Panc1 (cell line): Measurements from ENCODE around the gene PHF21A. TPM values are rescaled to one million over a fixed set of nuclear protein-coding genes. Genes with fewer than 3 reads are reported as not detected.
"Not testable (repeated sequence)": the region's sequence is repeated elsewhere in the genome, so short reads cannot be mapped to it uniquely, and the experiment has no call there.

Experiments used
- ATAC-seq: fragments of 200-7000 bp; cut with Tn5 transposase; 2 replicates; pipeline ENCODE4 v1.9.1; 2020; ENCODE audit warnings: mild to moderate bottlenecking, moderate library complexity
- BruUV-seq: library from RNA; stranded (reverse); fragments of 400-500 nt; replicated peaks from 2 replicates; lab custom pipeline; 2021; lab: Mats Ljungman, UMichigan
- CTCF ChIA-PET: fragments of 300-600 bp; sonication (Branson Sonifier 250); formaldehyde crosslinking; loops from one replicate; lab custom pipeline; 2022; ENCODE audit warnings: antibody characterized with exemption; lab: Charles Lee
- POLR2A ChIA-PET: fragments of 300-600 bp; sonication (Branson Sonifier 250); formaldehyde crosslinking; loops from one replicate; lab custom pipeline; 2022; ENCODE audit warnings: antibody characterized with exemption; lab: Charles Lee
- DNase-seq: peaks from one replicate; pipeline ENCODE4 v3.0.0-alpha.2; 2010; ENCODE audit warnings: low read depth, low spot score
- H3K27ac ChIP-seq: 2 replicates; pipeline ENCODE4 v1.5.1; 2011; ENCODE audit warnings: mild to moderate bottlenecking, low read length, inconsistent platforms
- H3K27me3 ChIP-seq: fragments of 200-500 bp; sonication (Bioruptor generic); 2 replicates; pipeline ENCODE4 v1.6.0; 2014; ENCODE audit warnings: low read length, inconsistent platforms; ENCODE audit not compliant: control insufficient read depth, insufficient read depth
- H3K36me3 ChIP-seq: fragments of 200-500 bp; sonication (Bioruptor generic); 2 replicates; pipeline ENCODE4 v1.5.1; 2014; ENCODE audit warnings: inconsistent platforms, mild to moderate bottlenecking, low read length, moderate library complexity; ENCODE audit not compliant: control insufficient read depth, insufficient read depth
- H3K4me1 ChIP-seq: 2 replicates; pipeline ENCODE4 v1.5.1; 2011; ENCODE audit warnings: inconsistent platforms, mild to moderate bottlenecking, low read length, moderate library complexity; ENCODE audit not compliant: control insufficient read depth, insufficient read depth
- H3K4me3 ChIP-seq, 2 experiments: 2 replicates each; pipeline ENCODE4 v1.5.1; 2011 to 2012; ENCODE audit warnings: low read depth in 2 of 2, low read length in 2 of 2, mild to moderate bottlenecking in 2 of 2, inconsistent platforms in 1 of 2, moderate library complexity in 1 of 2
- H3K9me3 ChIP-seq: fragments of 200-500 bp; sonication (Bioruptor generic); 2 replicates; pipeline ENCODE4 v1.5.1; 2014; ENCODE audit warnings: low read depth, mild to moderate bottlenecking, inconsistent platforms, low read length, moderate library complexity; ENCODE audit not compliant: control insufficient read depth, insufficient read depth
- CTCF ChIP-seq: fragments of 450-650 bp; IDR thresholded peaks from 2 replicates; pipeline ENCODE4 v1.5.1; 2017; ENCODE audit warnings: mild to moderate bottlenecking
- POLR2AphosphoS5 ChIP-seq: IDR thresholded peaks from 2 replicates; pipeline ENCODE4 v1.6.1; 2012; ENCODE audit warnings: mild to moderate bottlenecking, low read depth, low read length, moderate library complexity
- REST ChIP-seq, 2 experiments: IDR thresholded peaks; 2 replicates each; pipeline ENCODE4 v1.6.1; 2011 to 2012; ENCODE audit warnings: low read depth in 2 of 2, control low read depth in 1 of 2, low read length in 1 of 2, mild to moderate bottlenecking in 1 of 2, moderate library complexity in 1 of 2; ENCODE audit not compliant: insufficient read depth in 1 of 2
- SIN3A ChIP-seq: IDR thresholded peaks from 2 replicates; pipeline ENCODE4 v1.6.1; 2012; ENCODE audit warnings: low read depth, mild to moderate bottlenecking, low read length, moderate library complexity, borderline replicate concordance; ENCODE audit not compliant: insufficient read depth
- TCF7L2 ChIP-seq: IDR thresholded peaks from 2 replicates; pipeline ENCODE4 v1.6.1; 2011; ENCODE audit warnings: mild to moderate bottlenecking, low read depth, low read length, inconsistent platforms
- in situ Hi-C: cut with HindIII; loops from 2 replicates; pipeline ENCODE4 v1.10.0; 2016; ENCODE audit warnings: low sequenced_read_pairs, low pct_unique_long_range_greater_than_20kb
- intact Hi-C: fragments of 100-400 bp; cut with micrococcal nuclease; formaldehyde crosslinking; loops from one replicate; pipeline ENCODE4 v1.10.0; 2022; ENCODE audit not compliant: unreplicated experiment
- total RNA-seq: library from RNA; stranded (reverse); gene quantifications from one replicate; pipeline ENCODE4 v1.2.1, GENCODE V29; 2021; ENCODE audit not compliant: unreplicated experiment

PHF21A gene
- total RNA-seq, 1 experiment from 2014 or later, result 45.7 TPM

GRCh38 chr11:45906096-45906682, 215.1 kb downstream of the PHF21A start:
- H3K27ac ChIP-seq, result no peak overlapping the region
- ChIA-PET CTCF (no interaction called here), POLR2A (interaction anchor here (0.7 kb wide), 1 partner anchor 1689 kb away, joined by 8 read pairs; no protein-coding TSS in a partner anchor)
- no peaks in the 10 kb centered on the region for H3K4me1 ChIP-seq
- H3K4me3 ChIP-seq, result no peak overlapping the region
- no peaks in the 10 kb centered on the region for H3K9me3 ChIP-seq
- no peaks in the 10 kb centered on the region for H3K36me3 ChIP-seq
- intact Hi-C loops, result no loop called here
- no peak for DNase-seq
- TF ChIP-seq SIN3A (no peak), REST (IDR thresholded peaks at IDR 0.05; ENCODE audit: insufficient read depth in 1 of 2, low read depth in 2 of 2, low read length in 1 of 2) (no peak), POLR2AphosphoS5 (no peak), TCF7L2 (no peak), CTCF (no peak)
- in situ Hi-C loops, result no loop called here
- BruUV-seq, result no TSS peak
- no peaks in the 10 kb centered on the region for H3K27me3 ChIP-seq
- no peak for ATAC-seq

- H3K4me3 ChIP-seq, H3K9me3 ChIP-seq, ATAC-seq, H3K4me1 ChIP-seq, H3K27ac ChIP-seq, CTCF ChIA-PET, in situ Hi-C loops, POLR2A ChIA-PET, intact Hi-C loops, DNase-seq, BruUV-seq, H3K36me3 ChIP-seq, H3K27me3 ChIP-seq: not testable (repeated sequence)
Observed at GRCh38 chr11:45905576-45905975, 215.7 kb downstream of the PHF21A start.

- Histone ChIP-seq H3K4me1 (no peaks in the 10 kb centered on the region), H3K36me3 (no peaks in the 10 kb centered on the region), H3K9me3 (no peaks in the 10 kb centered on the region), H3K27me3 (no peaks in the 10 kb centered on the region), H3K4me3 (no peak overlapping the region), H3K27ac (no peak overlapping the region)
- no peak for TF ChIP-seq TCF7L2
- TF ChIP-seq CTCF, result no peak
- no peak for TF ChIP-seq POLR2AphosphoS5
- TF ChIP-seq REST (IDR thresholded peaks at IDR 0.05; ENCODE audit: insufficient read depth in 1 of 2, low read depth in 2 of 2, low read length in 1 of 2), result no peak
- no peak for TF ChIP-seq SIN3A
- BruUV-seq, result no TSS peak
- intact Hi-C loops, result no loop called here
- no peak for ATAC-seq
- no peak for DNase-seq
- ChIA-PET CTCF (no interaction called here), POLR2A (no interaction called here)
- in situ Hi-C loops, result no loop called here
Observed at GRCh38 chr11:45905095-45905494, 216.2 kb downstream of the PHF21A start.
